Hepatocyte (in vitro differentiated cells): ENCODE results near the gene RBM17. TPM values are rescaled to one million over a fixed set of nuclear protein-coding genes. Genes with fewer than 3 reads are reported as not detected.

Source experiments
- DNase-seq: peaks from one replicate; pipeline ENCODE4 v3.0.0-alpha.2; 2016; ENCODE audit warnings: low spot score
- H2AFZ ChIP-seq: fragments of 200-600 bp; sonication (generic); 2 replicates; pipeline ENCODE4 v1.6.0; 2016; ENCODE audit warnings: antibody characterized with exemption, mild to moderate bottlenecking
- H3K27ac ChIP-seq: fragments of 200-600 bp; sonication (generic); 2 replicates; pipeline ENCODE4 v1.5.1; 2016; ENCODE audit warnings: mild to moderate bottlenecking
- H3K27me3 ChIP-seq: fragments of 200-600 bp; sonication (generic); 2 replicates; pipeline ENCODE4 v1.6.1; 2016
- H3K36me3 ChIP-seq: fragments of 200-600 bp; sonication (generic); replicated peaks from 2 replicates; pipeline ENCODE4 v1.5.1; 2016; ENCODE audit warnings: low read depth; ENCODE audit not compliant: insufficient read depth
- H3K4me1 ChIP-seq: fragments of 200-600 bp; sonication (generic); 2 replicates; pipeline ENCODE4 v1.5.1; 2016; ENCODE audit warnings: mild to moderate bottlenecking, moderate library complexity; ENCODE audit not compliant: insufficient read depth
- H3K4me2 ChIP-seq: fragments of 200-600 bp; sonication (generic); 2 replicates; pipeline ENCODE4 v1.6.0; 2016
- H3K4me3 ChIP-seq: fragments of 200-600 bp; sonication (generic); 2 replicates; pipeline ENCODE4 v1.5.1; 2016; ENCODE audit warnings: mild to moderate bottlenecking
- H3K79me2 ChIP-seq: fragments of 200-600 bp; sonication (generic); 2 replicates; pipeline ENCODE4 v1.6.0; 2017; ENCODE audit warnings: mild to moderate bottlenecking
- H3K9me2 ChIP-seq: fragments of 200-600 bp; sonication (generic); replicated peaks from 2 replicates; pipeline ENCODE4 v1.6.0; 2017; ENCODE audit warnings: mild to moderate bottlenecking; ENCODE audit not compliant: insufficient read depth
- H3K9me3 ChIP-seq: fragments of 200-600 bp; sonication (generic); 2 replicates; pipeline ENCODE4 v1.5.1; 2016; ENCODE audit warnings: low read depth, mild to moderate bottlenecking
- H4K20me1 ChIP-seq: fragments of 200-600 bp; sonication (generic); 2 replicates; pipeline ENCODE4 v1.6.0; 2016; ENCODE audit warnings: mild to moderate bottlenecking; ENCODE audit not compliant: insufficient read depth, poor library complexity, severe bottlenecking
- EZH2 ChIP-seq: fragments of 200-600 bp; sonication (generic); IDR thresholded peaks from 2 replicates; pipeline ENCODE4 v1.6.1; 2016; ENCODE audit warnings: antibody characterized with exemption, mild to moderate bottlenecking, borderline replicate concordance
- EZH2phosphoT487 ChIP-seq: fragments of 200-600 bp; sonication (generic); IDR thresholded peaks from one replicate; pipeline ENCODE4 v1.6.1; 2018; ENCODE audit warnings: antibody characterized with exemption, mild to moderate bottlenecking, low read depth, moderate library complexity; ENCODE audit not compliant: unreplicated experiment, severe bottlenecking
- whole genome bisulfite sequencing: methylation state at CpG from one replicate; pipeline ENCODE4 v1.1.6; 2016; ENCODE audit warnings: low lambda C conversion rate; ENCODE audit errors: missing lambda C conversion rate; 5-methylcytosine and 5-hydroxymethylcytosine counted together
- polyA plus RNA-seq: library from polyadenylated mRNA; unstranded; fragments of >200 nt; fragmentation: Nextera tagmentation; extraction: Ambion mirVana; gene quantifications from 2 replicates; pipeline ENCODE4 v1.2.1, GENCODE V29; 2016
- total RNA-seq: library from RNA; depleted of rRNA; stranded (reverse); fragments of >200 nt; gene quantifications from 2 replicates; pipeline ENCODE4 v1.2.3, GENCODE V29; 2014
- TF ChIP-seq, protein P1 (sequence below): fragments of 200-600 bp; sonication (generic); IDR thresholded peaks from 2 replicates; pipeline ENCODE4 v1.5.1; 2016; ENCODE audit warnings: antibody characterized with exemption, mild to moderate bottlenecking; ENCODE audit not compliant: poor library complexity

The RBM17 gene
- total and polyA plus RNA-seq, 2 experiments from 2014 or later, result 46.7 to 112 TPM

DNA sequence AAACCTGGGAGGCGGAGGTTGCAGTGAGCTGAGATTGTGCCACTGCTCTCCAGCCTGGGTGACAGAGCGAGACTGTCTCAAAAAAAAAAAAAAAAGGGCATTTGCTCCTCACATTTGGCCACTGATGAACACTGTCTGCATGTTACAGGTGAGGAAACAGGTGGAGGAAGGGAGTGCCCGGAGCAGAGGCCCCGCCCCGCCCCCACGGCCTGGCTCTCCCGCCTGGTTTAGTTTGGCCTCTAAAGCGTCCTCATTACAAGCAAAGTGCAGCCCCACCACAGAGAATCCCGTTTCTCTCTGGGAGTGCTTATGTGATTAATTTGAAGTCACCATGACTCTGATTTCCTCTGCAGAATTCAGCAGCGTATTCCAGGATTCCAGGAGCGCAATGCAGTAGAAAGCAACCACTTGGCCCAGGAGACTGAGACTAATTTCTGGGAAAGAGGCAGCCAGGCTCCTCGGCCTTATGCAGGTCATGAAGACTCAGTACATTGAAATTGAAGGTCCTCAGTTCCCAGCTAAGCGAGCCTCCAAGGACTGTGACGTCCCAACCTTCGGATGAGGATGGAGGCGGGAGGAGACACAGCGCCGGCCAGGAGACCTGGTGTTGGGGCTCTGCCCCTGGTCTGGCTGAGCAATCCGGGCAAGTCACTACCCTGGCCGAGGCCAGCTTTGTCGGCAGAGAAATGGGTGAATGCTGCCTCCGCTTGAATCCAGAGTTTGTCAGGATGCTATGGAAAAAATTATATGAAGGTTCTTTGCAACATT, 44.7 kb downstream of the RBM17 start:
- Histone ChIP-seq H3K27me3 (peaks cover 14% of the 10 kb centered on the region), H3K9me3 (no peaks in the 10 kb centered on the region), H3K36me3 (no peaks in the 10 kb centered on the region), H3K9me2 (no peaks in the 10 kb centered on the region), H3K79me2 (no peaks in the 10 kb centered on the region), H2AFZ (no peak overlapping the region), H3K27ac (no peak overlapping the region), H3K4me3 (no peak overlapping the region), H3K4me1 (no peaks in the 10 kb centered on the region), H4K20me1 (no peaks in the 10 kb centered on the region), H3K4me2 (no peak overlapping the region)
- 89% methylated on average over 22 of the region's 22 CpGs for whole genome bisulfite sequencing
- no peak for TF ChIP-seq EZH2phosphoT487
- TF ChIP-seq EZH2, result no peak
- TF ChIP-seq, protein P1, sequence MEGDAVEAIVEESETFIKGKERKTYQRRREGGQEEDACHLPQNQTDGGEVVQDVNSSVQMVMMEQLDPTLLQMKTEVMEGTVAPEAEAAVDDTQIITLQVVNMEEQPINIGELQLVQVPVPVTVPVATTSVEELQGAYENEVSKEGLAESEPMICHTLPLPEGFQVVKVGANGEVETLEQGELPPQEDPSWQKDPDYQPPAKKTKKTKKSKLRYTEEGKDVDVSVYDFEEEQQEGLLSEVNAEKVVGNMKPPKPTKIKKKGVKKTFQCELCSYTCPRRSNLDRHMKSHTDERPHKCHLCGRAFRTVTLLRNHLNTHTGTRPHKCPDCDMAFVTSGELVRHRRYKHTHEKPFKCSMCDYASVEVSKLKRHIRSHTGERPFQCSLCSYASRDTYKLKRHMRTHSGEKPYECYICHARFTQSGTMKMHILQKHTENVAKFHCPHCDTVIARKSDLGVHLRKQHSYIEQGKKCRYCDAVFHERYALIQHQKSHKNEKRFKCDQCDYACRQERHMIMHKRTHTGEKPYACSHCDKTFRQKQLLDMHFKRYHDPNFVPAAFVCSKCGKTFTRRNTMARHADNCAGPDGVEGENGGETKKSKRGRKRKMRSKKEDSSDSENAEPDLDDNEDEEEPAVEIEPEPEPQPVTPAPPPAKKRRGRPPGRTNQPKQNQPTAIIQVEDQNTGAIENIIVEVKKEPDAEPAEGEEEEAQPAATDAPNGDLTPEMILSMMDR, result no peak
- DNase-seq, result no peak

DNA sequence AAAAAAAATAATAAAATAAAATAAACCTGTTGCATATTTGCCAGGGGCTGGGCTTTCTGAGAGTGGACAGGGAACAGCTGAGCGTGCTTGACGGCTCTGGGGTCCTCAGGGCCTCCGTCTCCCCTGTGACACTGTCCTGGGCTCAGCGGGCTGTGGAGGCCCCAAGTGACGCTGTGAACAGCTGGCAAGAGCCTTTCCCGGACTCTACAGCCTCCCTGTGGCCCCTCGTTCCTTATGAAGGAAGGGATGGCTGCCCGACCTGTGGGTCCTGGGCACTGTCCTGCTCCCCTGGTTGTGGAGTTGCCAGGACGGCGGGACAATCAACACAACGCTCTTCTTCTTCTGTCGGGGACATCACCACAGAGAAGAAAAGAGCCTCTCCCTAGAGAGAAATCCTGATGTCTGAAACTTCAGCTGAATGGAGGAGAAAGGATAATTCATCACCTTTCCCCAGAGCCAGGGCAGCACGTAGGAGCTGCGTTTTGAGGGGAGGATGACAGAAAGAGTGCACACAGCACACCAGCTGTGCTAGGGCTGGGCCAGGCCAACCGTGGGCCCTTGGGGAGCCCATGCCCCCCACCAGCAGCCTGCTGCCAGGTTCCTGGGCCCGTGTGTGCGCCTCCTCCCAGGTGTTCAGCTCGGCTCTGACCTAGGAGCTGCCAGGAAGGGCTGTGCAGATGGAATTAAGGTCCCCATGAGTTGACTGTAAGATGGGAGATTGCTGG, 45.4 kb downstream of the RBM17 start:
- Histone ChIP-seq H3K4me3 (no peak overlapping the region), H4K20me1 (no peaks in the 10 kb centered on the region), H3K36me3 (no peaks in the 10 kb centered on the region), H3K4me1 (no peaks in the 10 kb centered on the region), H3K79me2 (no peaks in the 10 kb centered on the region), H3K27ac (no peak overlapping the region), H3K27me3 (peaks cover 14% of the 10 kb centered on the region), H3K9me2 (no peaks in the 10 kb centered on the region), H2AFZ (no peak overlapping the region), H3K9me3 (no peaks in the 10 kb centered on the region), H3K4me2 (no peak overlapping the region)
- no peak for DNase-seq
- TF ChIP-seq EZH2phosphoT487, result no peak
- TF ChIP-seq EZH2, result no peak
- TF ChIP-seq, protein P1, result no peak
- 91% methylated on average over 18 of the region's 18 CpGs for WGBS

DNA sequence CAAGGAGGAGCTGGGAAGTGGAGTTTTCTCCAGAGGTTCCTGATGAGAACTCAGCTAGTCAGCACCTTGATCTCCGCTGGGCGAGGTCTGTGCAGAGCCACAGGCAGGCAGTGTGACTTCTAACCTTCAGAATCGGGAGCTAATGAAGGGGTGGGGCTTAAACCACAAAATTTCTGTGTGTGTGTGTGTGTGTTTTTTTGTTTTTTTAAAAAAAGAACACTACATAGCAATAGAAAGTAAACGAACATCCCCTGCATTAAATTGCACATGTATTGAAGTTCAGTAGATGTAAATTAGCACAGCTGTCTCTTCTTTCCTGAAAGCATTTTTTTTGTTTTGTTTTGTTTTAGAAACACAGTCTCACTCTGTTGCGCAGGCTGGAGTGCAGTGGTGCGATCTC, 46.2 kb downstream of the RBM17 start:
- H3K4me1 ChIP-seq, result no peaks in the 10 kb centered on the region
- H3K36me3 ChIP-seq, result no peaks in the 10 kb centered on the region
- WGBS, result 74% methylated on average over 6 of the region's 6 CpGs
- DNase-seq, result no peak
- H3K79me2 ChIP-seq, result no peaks in the 10 kb centered on the region
- H3K9me2 ChIP-seq, result no peaks in the 10 kb centered on the region
- H2AFZ ChIP-seq, result no peak overlapping the region
- no peak overlapping the region for H3K27ac ChIP-seq
- peaks cover 14% of the 10 kb centered on the region for H3K27me3 ChIP-seq
- no peak for TF ChIP-seq EZH2phosphoT487
- TF ChIP-seq EZH2, result no peak
- no peak overlapping the region for H3K4me2 ChIP-seq
- H3K4me3 ChIP-seq, result no peak overlapping the region
- H3K9me3 ChIP-seq, result no peaks in the 10 kb centered on the region
- H4K20me1 ChIP-seq, result no peaks in the 10 kb centered on the region

DNA sequence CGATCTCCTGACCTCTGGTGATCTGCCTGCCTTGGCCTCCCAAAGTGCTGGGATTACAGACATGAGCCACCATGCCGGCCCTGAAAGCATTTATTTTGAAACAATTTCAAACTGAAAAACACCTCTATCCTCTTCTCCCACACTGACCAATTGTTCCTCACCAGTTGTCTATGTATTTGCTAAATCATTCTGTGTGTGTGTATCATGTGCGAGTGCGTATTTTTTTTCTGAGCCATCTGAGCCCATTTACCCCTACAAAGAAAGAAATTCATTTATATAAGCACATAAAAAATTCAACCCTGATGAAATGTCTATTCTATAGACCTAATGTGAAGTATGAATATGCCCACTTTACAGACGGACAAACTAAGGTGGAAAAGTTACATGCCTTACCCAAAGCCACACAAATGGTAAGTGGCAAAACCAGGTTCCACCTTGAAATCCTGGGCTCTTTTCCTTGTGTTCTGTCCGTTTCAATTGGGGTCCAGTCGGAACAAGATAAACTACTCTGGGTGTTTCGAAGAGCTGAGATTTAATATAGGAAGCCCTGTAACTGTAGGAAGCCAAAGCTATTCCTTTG, 46.8 kb downstream of the RBM17 start:
- TF ChIP-seq EZH2 (no peak), EZH2phosphoT487 (no peak)
- TF ChIP-seq, protein P1, result no peak
- H3K27me3 ChIP-seq, result peaks cover 14% of the 10 kb centered on the region

More for the DNA sequence above, 46.8 kb downstream of the RBM17 start:
- Histone ChIP-seq H3K27ac (no peak overlapping the region), H3K79me2 (no peaks in the 10 kb centered on the region), H3K4me3 (no peak overlapping the region), H3K4me2 (no peak overlapping the region), H2AFZ (no peak overlapping the region), H3K9me2 (no peaks in the 10 kb centered on the region), H3K36me3 (no peaks in the 10 kb centered on the region), H3K4me1 (no peaks in the 10 kb centered on the region), H4K20me1 (no peaks in the 10 kb centered on the region), H3K9me3 (no peaks in the 10 kb centered on the region)
- DNase-seq, result no peak
- 93% methylated on average over 8 of the region's 8 CpGs for WGBS
